ENCODE data around the gene NNAT.
A peak's percentile ranks its signal among the peaks of the same experiment; 100 is the strongest.
"Not testable (repeated sequence)": the region's sequence is repeated elsewhere in the genome, so short reads cannot be mapped to it uniquely, and the experiment has no call there.

Gene NNAT

GRCh38 chr20:37524859-37525708 lies 4.0 kb downstream of the NNAT start:
- DNase-seq: peak; percentile 96

DNA sequence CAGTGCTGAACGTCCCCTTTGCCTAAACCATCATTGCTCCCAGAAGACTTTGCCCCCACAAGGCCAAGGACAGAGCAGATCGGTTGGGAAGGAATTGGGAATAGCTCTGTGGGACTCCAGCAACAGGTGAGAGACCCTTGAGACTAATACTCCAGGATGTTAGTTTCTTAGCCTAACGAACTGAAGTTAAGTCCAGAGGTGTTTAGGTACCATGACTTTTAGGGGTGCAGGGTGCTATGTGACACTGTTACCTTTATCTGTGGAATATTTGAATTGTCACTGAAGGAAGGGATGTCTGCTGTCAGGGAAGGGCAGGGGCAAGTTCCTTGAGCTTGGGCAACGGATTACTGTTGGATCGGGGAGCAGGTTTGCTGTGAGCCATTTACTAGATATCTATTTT lies 4.8 kb downstream of the NNAT start:
- no peak for DNase-seq

- DNase-seq: no peak
Measured at GRCh38 chr20:37526238-37526838, 5.3 kb downstream of the NNAT start.

- no peak for DNase-seq
Measured at GRCh38 chr20:37526839-37527637, 6.0 kb downstream of the NNAT start.

GRCh38 chr20:37527638-37528445 lies 6.8 kb downstream of the NNAT start, which contains the start of gene BLCAP:
Gene BLCAP, minus strand, starts transcription at chr20:37527876. Its CDS starts 8,702 bp downstream, at chr20:37519174.
- peak; percentile 84 for DNase-seq

DNA sequence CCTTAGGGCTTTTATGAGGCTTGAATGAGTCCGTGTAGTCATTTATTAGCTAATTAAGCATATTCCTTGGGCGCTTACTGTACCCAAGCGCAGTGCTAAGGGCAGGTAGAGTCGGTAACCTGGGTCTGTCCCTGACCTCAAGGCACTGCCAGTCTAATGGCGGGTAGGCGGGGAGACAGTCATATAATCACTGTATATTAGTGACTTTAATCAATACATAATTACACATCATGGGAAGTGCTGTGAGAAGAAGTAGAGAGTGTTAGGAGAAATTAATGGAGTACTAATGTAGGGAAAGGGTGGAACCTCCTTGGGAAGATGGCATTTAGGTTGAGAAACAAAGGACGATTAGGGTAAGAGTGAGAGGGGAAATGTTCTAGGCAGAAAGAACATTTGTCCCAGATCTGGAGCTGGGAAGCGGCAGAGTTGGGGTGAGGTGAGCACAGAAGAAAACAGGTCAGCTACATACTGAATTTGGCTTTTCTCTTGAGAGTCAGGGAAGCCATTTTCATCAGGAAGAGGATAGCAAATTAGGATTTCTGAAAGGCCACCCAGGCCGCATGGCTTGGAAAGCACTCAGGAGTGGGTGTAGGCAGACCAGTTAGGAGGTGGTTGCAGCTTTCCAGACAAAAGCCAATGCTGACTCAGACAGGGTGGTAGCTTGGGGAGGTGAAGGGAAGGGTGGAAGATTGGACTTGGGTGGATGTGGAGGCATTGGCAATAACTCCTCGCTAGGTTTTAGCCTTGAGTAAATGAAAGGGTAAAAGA lies 7.6 kb downstream of the NNAT start:
- DNase-seq: no peak

GRCh38 chr20:37529214-37529967 lies 8.3 kb downstream of the NNAT start:
- no peak for DNase-seq

- no peak for DNase-seq
Measured at GRCh38 chr20:37529968-37530600, 9.0 kb downstream of the NNAT start.

- no peak for DNase-seq
Measured at GRCh38 chr20:37530696-37531095, 9.6 kb downstream of the NNAT start.

DNA sequence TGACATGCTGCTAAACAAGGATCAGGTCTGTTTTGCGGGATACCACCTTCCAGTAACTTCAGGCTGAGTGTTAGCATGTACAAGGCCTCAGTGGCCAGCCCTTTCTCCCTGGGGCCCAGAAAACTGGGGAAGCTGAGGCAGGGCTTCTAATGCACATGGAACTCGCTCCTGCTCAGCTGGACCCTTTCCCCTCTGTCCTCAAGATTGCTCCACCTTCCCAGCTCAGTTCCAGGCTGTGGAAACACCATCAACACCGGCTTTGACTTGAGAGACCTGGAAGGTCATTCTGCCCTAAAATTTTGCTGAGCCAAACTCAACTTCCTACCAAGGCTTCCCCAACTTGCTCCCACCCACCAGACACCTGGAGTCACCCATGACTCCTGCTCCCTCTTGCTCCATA lies 10.8 kb downstream of the NNAT start:
- DNase-seq: no peak

DNA sequence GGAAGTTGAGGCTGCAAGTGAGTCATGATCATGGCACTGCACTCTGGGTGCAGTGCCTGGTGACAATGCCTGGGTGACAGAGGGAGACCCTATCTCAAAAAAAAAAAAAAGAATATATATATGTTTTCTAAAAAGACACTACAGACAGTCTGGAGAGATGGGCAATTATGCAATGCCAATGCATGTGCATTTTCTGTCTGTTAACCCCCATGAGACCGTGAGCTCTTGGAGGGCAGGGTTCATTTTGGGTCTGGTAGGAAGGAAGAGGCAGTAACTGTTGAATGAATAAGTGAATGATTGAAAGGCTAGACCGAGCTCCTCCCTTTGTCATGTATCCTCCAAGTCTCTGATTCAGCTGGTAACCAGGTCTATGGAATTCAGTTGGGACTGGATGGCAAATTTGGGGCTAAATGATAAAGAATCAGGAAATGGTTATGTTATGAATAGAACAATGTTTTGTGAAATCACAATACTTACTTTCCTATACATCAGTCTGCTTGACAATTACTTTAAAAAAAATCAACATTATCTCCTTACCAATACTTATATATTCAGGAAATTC lies 12.2 kb downstream of the NNAT start:
- no peak for DNase-seq

DNA sequence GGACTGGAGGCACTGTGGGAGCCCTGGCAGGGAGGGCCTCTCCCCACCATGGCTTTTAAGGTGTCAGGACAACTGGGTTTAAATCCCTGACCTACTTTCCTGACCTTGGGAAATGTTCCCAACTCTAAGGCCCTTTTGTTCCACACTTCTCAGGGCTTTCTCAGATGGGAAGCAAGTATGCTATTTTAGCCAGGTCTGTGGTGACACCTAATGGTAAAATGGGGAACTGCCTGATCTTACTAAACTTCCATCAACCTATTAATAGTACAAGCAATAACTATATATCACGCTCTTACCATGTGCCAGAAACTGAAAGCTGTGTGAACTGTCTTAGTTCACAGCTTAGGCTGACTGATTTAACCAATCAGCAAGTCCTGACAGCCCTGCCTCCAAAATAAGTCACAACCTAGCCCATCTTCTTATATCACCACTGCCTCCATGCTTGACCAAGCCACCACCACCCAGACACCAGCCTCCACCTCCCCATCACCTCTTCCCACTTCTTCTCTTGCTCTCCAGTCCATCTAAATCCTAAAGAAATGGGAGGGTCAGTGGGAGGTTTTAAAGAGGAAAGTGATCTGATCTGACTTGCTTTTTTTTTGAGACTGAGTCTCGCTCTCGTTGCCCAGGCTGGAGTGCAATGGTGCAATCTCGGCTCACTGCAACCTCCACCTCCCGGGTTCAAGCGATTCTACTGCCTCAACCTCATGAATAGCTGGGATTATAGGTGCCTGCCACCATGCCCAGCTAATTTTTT lies 13.5 kb downstream of the NNAT start:
- peak; percentile 90 for DNase-seq

- DNase-seq: no peak
Measured at GRCh38 chr20:37535443-37536132, 14.5 kb downstream of the NNAT start.

GRCh38 chr20:37537505-37537904 lies 16.5 kb downstream of the NNAT start:
- DNase-seq: no peak

DNA sequence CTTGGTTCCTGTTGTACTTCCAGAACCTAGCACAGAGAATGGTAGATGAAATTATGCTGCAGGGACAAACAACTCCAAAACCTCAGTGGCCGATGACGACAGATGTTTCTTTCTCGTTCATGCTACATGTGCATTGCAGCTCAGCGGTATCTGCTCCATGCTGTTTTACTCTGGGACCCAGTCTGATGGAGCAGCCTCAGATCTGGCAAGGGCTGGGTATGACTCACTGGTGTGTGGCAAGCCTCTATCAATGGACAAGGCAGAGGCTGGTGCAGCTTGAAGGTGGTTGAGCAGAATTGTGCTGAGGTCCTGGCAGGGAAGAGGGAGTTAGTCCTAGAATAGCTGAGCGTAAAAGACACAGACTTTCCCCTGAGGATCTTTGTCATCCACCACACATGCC lies 17.0 kb downstream of the NNAT start:
- no peak for DNase-seq

DNA sequence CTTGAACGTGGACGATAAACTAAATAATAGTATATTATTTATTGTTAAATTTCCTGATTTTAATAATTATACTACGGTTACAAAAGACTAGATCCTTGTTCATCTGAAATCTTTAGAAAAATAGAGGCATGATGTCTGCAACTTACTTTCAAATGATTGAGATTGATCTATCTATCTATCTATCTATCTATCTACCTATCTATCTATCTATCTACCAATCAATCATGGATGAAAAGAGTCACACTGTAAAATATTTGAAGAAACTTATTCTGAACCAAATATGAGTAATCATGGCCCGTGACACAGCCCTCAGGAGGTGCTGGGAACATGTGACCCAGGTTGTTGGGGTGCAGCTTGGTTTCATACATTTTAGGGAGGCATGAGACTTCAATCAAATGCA lies 18.4 kb downstream of the NNAT start:
- no peak for DNase-seq

DNA sequence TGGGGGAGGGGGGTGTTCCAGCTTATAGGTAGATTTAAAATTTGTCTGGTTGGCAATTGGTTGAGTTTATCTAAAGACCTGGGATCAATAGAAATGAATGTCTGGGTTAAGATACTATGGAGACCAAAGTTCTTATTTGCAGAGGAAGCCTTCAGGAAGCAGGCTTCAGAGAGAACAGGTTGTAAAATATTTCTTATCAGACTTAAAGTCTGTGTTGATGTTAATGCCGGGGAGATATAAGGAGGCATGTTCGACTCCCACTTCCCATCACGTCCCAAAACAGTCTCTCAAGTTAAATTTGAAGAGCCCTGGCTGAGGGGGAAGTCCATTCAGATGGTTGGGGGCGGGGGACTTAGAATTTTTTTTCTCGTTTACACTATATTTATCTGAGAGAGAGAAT lies 19.0 kb downstream of the NNAT start:
- DNase-seq: no peak

- DNase-seq: not testable (repeated sequence)
Measured at GRCh38 chr20:37540838-37541237, 19.8 kb downstream of the NNAT start.

DNA sequence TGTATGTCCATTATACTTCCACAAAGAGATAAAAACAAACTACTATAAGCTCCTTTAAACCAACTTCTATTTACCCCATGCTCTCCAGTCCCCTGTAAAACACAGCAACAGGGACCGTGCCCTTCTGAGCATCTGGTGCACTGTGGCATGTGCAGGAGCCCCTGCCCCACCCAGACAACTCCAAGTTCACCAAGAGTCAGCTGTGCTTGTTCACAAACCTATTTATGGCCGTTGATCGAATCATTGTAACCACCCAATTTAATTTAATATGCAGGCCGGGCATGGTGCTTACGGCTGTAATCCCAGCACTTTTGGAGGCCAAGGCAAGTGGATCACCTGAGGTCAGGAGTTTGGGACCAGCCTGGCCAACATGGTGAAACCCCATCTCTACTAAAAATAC lies 20.3 kb downstream of the NNAT start:
- no peak for DNase-seq

All from NCI-H510A treated with DMSO at 0.1 percent for 48 hours (cell line).